ENCODE measurements around the gene GALNT10.

DNA sequence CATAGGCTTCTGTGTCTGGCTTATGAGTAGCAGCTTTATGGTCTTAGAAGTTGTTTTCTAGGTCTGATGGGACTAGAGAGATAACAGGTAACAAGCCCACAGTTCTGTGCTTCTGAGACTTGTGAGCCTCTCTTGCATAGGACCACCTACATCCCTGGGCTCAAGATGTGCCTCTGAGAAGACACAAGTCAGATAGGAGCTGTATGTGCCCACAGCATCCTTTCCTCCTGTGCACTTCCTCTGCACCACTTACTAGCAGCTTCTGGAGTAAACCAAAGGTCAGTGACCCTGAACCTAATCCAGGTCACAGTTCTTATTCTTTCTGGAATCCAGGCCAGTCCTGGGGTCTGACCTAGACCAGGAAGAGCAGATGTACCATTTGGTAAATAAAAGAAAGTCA, 40.0 kb downstream of the GALNT10 start:
- no peak for TF ChIP-seq EZH2 (IDR thresholded peaks at IDR 0.05; ENCODE audit: borderline replicate concordance, low read depth, low read length)
- TF ChIP-seq ZNF431 (CRISPR knock-in tag; IDR thresholded peaks at IDR 0.05): no peak
- TF ChIP-seq, protein P1, sequence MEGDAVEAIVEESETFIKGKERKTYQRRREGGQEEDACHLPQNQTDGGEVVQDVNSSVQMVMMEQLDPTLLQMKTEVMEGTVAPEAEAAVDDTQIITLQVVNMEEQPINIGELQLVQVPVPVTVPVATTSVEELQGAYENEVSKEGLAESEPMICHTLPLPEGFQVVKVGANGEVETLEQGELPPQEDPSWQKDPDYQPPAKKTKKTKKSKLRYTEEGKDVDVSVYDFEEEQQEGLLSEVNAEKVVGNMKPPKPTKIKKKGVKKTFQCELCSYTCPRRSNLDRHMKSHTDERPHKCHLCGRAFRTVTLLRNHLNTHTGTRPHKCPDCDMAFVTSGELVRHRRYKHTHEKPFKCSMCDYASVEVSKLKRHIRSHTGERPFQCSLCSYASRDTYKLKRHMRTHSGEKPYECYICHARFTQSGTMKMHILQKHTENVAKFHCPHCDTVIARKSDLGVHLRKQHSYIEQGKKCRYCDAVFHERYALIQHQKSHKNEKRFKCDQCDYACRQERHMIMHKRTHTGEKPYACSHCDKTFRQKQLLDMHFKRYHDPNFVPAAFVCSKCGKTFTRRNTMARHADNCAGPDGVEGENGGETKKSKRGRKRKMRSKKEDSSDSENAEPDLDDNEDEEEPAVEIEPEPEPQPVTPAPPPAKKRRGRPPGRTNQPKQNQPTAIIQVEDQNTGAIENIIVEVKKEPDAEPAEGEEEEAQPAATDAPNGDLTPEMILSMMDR (IDR thresholded peaks at IDR 0.05 in 2 of 3, conservative IDR thresholded peaks at IDR 0.05 in 1 of 3; ENCODE audit: insufficient read depth in 2 of 3, low read depth in 1 of 3, low read length in 3 of 3): no peak
- TF ChIP-seq, protein P2, sequence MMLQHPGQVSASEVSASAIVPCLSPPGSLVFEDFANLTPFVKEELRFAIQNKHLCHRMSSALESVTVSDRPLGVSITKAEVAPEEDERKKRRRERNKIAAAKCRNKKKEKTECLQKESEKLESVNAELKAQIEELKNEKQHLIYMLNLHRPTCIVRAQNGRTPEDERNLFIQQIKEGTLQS (IDR thresholded peaks at IDR 0.05): no peak
- TF ChIP-seq, protein P2 (CRISPR knock-in tag; conservative IDR thresholded peaks at IDR 0.05): no peak
- no peak for TF ChIP-seq CHD2 (IDR thresholded peaks at IDR 0.05; ENCODE audit: low read depth, low read length)
- no peak for TF ChIP-seq CBX2 (IDR thresholded peaks at IDR 0.05; ENCODE audit: insufficient read depth, low read length, poor library complexity, severe bottlenecking)
- TF ChIP-seq PML (IDR thresholded peaks at IDR 0.05; ENCODE audit: low read length): no peak
- no peak for TF ChIP-seq PBX2 (CRISPR knock-in tag; IDR thresholded peaks at IDR 0.05; ENCODE audit: low read depth)
- no peak for TF ChIP-seq PBX2 (tag; conservative IDR thresholded peaks at IDR 0.05; ENCODE audit: low read depth)
- TF ChIP-seq CREB3L1 (IDR thresholded peaks at IDR 0.05; ENCODE audit: borderline replicate concordance, low read depth): no peak
- 0 out of 2 replicates have a peak, but pooled peaks have one; percentile 5 for TF ChIP-seq SPI1 (IDR thresholded peaks at IDR 0.05; ENCODE audit: borderline replicate concordance, low read depth, low read length)
- TF ChIP-seq ZNF507 (tag; conservative IDR thresholded peaks at IDR 0.05): no peak
- TF ChIP-seq MITF (IDR thresholded peaks at IDR 0.05): no peak
- TF ChIP-seq THRAP3 (IDR thresholded peaks at IDR 0.05; ENCODE audit: borderline replicate concordance): no peak

Measured in K562 (cell line).